HG02588 (cell line): ENCODE measurements around the gene TPCN2.
"Not testable (repeated sequence)": the region's sequence is repeated elsewhere in the genome, so short reads cannot be mapped to it uniquely, and the experiment has no call there.

Experiments
- ATAC-seq: cut with Tn5 transposase; IDR thresholded peaks from one replicate; pipeline ENCODE4 v1.9.1; 2021; ENCODE audit warnings: mild to moderate bottlenecking, moderate library complexity; ENCODE audit not compliant: unreplicated experiment

The TPCN2 gene

DNA sequence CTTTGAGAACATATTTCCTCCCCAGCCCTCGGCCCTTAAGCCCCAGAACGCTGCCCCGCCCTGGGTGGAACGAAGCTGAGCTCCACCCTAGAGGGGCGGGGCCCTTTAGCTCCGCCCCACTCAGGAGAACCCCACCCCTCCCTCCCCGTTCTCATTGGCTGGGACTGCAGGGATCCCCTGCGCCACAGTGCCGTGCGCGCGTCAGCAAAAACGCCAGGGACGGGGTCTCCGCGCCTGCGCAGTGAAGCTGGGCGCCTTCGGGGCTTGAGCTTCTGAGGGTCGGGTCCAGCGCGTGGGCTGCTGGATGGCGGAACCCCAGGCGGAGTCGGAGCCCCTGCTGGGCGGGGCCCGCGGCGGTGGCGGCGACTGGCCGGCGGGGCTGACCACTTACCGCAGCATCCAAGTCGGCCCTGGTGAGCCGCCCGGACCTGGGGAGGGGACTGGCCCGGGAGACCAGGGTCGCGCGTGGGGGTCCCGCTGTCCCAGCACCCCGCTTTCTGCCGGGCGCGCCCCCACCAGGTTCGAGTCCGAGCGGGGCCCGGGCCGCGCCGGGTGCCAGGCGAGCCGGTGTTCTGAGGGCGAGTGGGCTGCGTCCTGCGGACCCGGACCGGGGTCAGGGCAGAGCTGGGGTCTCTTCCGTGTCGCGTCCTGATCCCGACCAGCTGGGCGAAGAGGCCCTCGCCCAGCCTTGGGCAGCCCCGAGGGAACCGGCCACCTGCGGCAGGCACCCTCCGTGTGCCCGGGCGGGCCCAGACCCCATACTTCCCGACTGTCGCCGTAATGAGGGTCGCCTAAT lies at the start of gene TPCN2:
TSS of gene TPCN2 (plus strand) at position 239 of the 796 bp plus-strand sequence. CDS start at position 305, 66 bp downstream.
- ATAC-seq = peak; percentile 74

DNA sequence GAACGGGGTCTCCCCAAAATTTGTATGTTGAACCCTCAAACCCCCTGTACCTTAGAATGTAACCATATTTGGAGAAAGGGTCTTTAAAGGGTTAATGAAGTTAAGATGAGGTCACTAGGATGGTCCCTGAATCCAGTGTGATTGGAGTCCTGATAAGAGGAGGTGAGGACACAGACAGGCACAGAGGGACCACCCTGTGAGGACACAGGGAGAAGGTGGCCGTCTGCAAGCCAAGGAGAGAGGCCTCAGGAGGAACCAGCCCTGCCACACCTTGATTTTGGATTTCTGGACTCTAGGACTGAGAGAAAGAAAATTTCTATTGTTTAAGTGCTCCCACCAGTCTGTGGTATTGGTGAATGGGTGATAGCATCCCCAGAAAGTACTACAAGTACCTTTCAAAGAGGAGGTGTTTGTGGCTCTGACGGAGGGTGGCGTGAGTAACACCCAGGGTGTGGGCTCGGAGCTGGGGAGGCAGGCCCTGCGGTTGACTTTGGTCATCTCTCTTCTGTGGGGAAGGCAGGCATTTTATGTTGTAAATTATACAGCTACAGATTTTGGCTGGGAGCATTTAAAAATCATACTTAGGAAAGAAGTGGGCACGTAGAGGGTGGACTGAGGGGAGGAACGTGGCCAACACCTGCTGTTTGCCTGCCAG lies 49.5 kb upstream of the TPCN2 start:
- no peak for ATAC-seq

DNA sequence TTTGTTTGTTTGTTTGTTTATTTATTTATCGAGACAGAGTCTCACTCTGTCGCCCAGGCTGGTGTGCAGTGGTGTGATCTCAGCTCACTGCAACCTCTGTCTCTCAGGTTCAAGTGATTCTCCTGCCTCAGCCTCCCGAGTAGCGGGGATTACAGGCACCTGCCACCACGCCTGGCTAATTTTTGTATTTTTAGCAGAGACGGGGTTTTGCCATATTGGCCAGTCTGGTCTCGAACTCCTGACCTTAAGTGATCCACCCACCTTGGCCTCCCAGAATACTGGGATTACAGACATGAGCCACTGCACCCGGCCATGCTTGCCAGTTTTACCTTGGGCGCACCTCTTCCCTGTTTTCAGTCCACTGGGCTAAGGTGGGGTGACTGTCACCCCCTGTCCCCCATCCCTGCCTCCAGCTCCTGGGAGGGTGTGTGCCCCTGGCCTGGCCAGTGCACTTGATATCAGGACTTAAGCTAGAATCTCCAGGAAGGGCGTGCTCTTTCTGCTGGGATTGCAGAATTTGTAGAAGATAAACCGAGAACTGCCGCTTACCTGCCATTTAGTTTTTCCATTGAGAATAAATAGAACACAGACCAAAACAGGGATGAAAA lies 48.9 kb upstream of the TPCN2 start:
- not testable (repeated sequence) for ATAC-seq

DNA sequence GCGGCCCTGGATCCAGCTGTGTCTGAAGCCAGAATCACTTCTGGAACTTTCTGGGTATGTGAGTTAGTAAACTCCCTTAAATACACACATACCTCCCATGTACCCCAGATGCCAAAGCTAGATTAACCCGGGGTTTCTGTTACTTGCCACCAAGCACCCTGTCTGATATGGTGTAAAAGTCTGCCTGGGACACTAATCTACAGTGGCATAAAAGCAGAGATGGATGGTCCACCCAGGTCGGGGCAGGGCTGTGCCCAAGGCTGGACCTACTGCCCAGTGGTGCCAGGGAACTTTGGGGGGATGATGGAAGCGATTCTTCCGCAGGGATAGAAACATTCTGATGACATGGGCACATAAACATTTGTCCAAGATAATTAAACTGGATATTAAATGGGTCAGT lies 48.3 kb upstream of the TPCN2 start:
- no peak for ATAC-seq

DNA sequence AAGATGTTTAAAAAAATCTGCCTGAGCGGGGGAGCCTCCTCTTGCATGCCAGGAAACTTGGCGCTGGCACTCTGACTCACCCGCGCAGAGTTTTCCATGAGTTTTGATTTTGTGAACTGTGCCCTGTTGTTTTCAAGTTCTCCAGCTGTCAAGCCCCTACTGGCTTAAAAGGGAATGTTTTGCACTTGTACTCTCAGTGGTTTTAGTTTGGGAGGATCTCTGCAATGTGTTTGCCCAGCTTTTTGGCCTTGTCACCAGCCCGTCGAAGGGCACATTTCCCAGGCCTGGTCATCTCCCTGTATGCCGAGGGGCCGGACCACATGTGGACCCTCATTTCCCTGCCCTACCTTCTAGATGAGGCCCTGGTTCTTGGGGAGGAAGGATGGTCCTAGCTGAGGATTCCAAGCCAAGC lies 47.9 kb upstream of the TPCN2 start:
- ATAC-seq = no peak

DNA sequence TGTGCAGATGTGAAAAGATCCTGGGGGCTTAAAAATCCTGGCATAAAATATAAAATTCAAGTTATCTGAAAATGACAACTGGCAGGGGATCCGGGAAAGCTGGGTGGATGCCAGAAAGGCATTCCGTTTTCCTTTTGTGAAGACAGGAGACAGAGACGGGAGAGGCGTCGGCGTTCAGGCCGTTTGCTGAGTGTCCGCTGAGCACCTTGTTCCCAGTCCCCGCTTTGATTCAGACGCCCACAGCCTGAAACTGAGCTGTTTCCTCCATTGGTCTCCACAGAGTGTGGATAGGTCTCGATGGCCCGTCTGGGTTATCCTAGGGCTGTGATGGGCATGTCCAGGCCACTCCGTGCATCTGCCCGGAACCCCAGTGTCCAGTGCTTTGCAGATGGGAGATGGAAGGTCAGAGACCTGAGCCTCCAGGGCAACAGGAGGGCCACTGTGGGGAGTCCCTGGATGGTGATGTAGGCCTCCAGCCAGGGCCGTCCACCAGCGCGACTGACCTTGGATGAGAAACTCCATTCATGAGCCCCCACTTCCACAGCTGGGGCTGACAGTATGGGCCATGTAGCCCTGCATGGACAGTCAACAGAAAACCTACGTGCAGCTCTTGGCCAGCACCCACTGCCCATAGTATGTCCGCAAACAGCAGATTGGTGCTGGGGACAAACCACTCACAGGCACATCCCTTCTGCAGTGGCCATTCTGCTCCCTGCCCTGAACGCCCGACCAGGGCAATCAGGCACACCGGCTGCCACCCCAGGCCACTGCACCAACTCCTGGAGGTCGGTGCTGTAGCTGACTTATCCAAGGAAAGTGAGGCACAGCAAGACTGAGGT lies 47.3 kb upstream of the TPCN2 start:
- ATAC-seq = no peak

DNA sequence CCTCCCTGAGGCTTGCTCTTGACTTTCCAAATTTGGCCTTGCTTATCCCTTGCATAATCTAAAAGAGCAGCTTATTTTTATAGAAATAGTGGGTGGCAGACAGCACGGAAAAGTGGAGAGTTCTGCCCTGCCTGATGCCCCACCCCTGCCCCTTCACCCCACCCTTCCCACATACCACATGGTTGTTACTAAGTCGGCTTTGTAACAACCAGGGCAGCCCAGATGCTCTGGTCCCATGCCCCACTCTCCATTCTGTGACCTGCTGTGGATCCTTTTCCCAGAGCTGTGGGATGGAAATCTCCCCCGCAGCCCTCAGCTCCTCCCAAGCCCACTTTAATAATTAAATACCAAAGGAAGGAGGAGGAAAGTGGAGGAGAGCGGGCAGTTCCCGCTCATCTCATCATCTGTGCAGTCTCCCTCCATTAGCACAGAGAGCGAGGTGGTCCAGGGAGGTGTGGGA lies 46.6 kb upstream of the TPCN2 start:
- ATAC-seq = no peak

DNA sequence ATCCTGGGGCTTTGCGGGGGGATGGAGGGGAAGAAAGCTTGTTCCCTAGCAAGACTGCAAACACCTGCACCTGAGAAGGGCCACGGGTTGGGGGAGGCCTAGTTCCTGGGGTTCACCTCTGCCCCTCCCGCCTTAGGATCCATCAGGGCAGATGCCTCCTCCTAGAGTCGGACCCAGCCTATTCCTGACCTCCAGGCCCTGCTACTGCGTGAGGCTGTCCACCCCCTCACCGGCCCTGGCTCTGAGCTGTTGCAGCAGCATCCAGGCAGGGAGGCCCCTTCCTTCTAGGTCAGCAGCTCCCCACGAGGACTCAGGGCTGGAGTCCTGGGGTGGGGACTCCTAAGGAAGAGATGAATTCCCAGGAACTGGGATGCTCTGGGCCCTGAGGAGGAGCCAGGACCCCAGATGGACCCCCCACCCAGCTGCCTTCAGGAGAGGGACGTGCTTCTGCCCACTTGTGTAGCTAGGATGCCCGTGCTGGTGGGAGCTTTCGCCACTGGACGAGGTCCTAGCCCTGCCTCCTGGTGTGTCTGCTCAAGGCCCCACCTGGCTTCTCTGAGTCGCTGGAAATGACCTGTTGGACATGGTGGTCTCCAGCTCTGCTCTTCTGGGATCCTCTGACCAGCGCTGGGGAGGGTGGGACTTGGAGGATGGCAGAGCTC lies 46.0 kb upstream of the TPCN2 start:
- ATAC-seq = no peak

DNA sequence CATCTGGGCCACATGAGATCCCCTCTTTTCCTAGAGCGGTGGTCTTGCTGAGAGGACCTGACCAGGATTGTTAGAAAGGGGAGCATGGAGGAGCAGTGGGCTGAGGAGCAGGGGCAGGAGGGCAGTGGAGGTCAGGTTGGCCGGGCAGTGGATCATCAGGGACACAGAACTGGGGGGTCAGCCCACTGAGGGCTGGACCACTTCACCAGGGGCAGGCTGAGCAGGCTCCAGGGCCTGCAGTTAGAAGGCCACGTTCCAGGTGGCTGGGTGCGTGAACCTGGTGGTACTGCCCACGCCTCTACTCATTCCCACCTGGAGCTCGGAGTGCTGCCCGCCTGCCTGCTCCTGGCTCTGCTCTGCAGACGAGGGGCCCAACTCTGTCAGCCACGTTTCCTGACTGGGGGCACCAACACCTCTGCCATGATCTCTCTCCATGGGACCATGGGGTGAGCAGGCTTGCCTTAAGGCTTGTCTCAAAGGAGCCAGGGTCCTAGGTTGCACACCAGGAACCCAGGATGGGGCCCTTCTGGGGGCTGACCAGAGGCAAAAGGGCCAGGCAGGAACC lies 45.3 kb upstream of the TPCN2 start:
- no peak for ATAC-seq

DNA sequence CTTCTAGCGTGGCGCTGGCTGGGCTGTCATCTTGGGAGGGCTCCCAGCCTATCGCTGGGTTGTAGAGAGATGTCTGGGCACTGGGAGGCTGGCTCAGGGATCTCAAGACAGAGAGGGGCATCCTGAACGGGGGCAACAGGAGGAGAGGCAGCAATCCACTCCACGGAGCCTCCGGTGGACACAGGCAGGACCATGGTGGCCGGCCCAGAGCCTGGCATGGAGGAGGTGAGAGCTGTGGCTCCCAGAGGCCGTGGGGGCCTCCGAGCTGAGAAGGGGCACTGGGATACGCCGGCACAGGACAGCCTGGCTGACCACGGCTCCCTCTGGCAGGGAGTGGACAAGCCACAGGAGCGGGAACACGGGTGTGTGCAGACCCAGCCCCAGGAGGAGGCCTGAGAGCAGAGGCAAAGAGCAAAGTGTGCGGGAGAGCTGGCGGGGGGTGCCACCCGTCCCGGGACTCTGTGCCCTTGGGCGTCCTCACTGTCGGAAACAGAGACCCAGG lies 44.8 kb upstream of the TPCN2 start:
- ATAC-seq = no peak

DNA sequence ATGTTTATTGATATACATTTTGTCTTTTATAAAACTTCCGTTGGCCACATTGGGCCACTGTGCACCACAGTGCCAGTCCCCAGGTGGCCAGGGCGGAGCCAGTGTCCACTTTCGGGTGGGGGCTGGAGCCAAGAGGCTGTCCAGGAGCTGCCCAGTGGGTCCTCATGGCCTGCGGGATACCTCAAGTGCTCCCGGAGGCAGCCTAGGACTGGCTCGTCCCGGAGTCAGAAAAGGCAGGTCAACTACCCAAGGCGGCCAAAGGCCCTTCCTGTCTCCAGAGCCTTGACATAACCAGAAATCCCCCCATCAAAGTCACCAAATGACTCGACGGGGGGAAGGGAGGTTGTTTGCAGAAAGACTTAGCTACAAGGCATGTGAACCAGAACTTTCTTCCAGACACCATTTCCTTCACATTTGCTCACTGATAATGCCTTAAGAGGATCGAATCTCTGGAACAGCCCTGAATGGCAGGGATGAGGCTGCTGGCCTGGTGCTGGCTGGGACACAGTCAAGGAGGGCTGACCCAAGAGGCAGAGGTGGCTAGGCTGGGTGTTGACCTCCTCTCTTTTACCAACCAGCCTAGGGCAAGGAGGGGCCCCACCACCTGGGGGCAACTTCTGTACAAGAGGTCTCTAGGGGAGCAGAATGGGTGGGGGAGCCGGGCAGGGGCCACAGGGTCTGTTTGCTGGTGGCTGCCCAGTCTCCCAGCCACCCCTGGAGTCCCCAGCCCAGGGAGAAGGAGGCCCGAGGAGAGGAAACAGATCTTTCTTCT lies 44.1 kb upstream of the TPCN2 start:
- no peak for ATAC-seq

DNA sequence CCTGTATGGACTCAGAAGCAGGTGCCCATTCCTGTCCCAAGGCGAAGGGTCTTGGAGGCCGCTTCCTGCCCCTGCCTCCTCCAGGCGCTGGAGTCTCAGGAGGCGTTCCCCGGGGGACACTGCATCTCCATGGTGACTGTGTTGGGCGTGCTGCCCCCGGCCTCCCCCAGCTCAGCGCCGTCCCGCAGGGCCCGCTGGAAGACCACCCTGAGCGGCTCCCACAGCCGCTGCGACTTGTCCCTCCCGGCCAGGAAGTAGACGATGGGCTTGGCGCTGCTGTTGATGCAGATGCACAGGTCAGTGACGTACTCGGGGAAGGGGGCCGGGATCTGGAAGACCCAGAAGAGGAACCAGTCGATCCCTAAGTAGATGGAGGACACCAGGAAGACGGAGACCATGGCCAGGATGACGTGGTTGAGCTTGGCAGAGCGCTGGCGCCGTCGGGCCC lies 43.5 kb upstream of the TPCN2 start:
- ATAC-seq = no peak

DNA sequence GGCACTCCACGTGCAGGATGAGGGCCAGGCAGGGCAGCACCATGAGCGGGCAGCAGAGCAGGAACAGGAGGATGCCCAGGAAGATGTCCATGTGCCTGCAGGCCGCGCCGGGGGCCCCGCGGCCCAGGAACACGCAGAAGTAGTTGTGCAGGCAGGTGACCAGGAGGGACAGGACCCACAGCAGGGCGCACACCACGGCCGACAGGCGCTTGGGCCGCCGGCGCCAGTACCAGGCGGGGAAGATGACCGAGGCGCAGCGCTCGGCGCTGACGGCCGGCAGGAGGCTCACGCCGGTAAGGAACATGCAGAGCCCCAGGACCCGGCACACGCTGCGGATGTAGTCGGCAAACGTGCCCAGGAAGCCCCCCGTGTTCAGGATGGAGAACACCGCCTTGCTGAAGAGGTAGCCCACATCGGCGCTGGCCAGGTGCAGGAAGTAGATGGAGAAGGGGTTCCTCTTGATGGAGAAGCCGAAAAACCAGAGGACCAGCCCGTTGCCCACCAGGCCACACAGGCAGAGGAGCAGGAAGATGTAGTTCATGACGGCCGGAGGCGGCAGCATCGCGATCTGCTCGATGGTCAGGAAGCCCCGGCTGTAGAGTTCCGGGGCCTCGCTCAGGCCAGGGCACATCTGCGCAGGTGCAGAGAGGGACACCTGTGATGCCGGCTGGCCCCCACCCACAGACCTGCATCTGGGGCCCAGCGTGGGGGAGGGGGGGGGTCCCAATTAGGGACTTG lies 42.9 kb upstream of the TPCN2 start:
- no peak for ATAC-seq

DNA sequence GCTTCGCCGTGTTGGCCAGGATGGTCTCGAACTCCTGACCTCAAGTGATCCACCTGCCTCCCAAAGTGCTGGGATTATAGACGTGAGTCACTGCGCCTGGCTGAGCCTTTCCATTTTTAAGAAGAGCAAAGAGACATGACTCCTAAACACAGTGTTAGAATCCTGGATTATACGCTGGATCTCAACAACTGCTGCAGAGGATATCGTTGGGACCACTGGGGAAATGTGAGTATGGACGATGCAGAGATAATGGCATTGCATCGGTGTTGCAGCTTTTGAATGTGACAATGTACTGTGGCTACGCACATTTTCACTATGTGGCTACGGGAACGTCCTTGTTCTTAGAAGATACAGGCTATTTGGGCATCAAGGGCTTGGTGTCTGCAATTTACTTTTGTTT lies 41.9 kb upstream of the TPCN2 start:
- no peak for ATAC-seq

DNA sequence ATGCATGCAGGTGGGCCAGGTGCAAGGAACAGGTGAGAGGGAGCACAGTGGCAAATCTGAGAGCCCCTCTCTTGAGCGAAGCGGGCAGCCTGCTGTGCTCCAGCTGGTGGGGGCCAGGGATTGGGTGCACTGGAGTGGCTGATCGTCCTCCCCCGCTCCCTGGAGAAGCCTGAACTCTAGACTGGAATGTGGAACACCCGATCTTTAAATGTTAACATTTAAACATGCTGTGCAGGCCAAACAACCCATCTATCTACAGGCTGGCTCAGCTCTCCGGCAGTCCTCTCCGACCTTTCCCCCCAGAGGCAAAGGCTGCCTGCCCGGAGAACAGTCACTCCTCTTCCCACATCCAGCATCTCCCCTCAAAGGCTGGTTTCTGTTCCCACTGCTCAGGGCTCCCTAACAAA lies 40.8 kb upstream of the TPCN2 start:
- ATAC-seq = no peak

DNA sequence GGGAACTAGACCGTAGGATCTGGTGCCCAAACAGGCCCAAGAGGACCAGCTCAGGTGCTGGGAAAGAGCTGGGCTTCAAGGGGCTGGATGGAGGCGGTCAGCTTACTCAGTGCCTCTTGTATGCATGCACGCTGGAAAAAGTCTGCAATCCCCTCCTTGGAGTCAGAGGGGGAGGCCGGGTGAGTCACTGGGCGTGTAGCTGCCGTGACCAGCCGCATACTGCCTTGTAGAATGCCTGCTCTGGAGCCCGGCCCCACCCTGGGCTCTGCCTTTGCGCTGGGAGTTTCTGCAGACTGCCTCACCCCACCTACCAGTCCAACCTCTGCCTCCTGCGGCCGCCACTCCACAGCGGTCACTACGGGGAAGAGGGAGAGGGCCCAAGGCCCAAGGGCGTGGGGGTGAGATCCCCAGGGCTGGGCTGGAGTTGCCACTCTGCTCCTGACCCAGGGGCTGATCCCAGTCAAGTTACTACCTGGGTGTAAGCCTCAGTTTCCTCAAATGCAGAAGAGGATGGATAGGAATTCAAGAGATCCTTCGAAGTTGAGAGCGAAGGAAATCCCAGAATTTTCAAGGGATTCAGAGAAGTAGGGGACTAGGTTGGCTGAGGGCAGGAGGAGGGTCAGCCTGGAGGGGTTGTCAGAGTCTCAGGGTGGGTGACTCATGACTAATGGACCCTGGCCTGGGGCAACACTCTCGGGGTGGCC lies 39.8 kb upstream of the TPCN2 start:
- ATAC-seq = no peak

DNA sequence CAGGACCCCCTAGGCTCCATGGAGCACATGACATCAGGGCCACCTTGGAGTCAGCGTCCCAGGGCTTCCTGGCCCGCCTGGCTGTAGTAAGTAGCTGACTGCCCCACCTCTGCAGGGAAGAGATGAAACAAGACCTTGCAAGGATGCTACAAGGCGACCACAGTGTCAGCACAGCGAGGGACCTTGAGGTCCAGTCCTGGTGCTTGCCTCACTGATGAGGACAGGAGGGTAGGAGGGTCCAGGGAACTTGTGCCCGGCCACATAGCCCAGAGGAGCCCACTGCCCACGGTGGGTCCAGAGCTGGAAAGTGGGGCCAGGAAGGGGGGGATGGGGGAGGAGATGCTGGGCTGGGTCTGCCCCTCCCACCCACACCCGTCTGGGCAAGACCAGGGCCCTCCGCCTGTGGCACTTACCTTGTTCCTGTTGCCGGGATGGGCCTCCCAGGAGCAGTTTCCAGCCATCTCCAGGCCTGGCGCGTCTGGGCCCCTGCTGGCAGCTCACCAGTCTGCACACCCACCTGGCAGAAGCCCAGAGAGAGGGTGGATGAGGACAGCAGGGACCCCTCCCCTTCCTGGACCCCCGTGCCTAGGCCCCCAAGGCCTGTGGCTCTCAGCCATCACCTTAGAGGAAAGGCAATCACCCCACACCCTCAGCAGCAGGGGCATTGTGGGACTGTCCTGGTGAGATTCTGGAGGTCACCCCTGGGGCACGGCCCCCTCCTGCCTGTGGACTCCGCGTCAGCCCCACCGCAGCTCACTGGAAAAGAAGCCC lies 39.1 kb upstream of the TPCN2 start:
- no peak for ATAC-seq
